Stimulated activated CD4-positive, alpha-beta T cell treated with anti-CD3 and anti-CD28 coated beads, TNF-alpha, amount 100 ng/mL, for 1 hour (primary cell): Measurements from ENCODE around the gene PDZRN3.

Experiments used
- DNase-seq, 3 donors: peaks; one replicate each; pipeline ENCODE4 v3.0.0-alpha.2; 2020; ENCODE audit warnings: low read depth in 3 of 3, low spot score in 1 of 3

The PDZRN3 gene

GRCh38 chr3:73558727-73559075 is 66.0 kb downstream of the PDZRN3 start:
- no peak for DNase-seq

DNA sequence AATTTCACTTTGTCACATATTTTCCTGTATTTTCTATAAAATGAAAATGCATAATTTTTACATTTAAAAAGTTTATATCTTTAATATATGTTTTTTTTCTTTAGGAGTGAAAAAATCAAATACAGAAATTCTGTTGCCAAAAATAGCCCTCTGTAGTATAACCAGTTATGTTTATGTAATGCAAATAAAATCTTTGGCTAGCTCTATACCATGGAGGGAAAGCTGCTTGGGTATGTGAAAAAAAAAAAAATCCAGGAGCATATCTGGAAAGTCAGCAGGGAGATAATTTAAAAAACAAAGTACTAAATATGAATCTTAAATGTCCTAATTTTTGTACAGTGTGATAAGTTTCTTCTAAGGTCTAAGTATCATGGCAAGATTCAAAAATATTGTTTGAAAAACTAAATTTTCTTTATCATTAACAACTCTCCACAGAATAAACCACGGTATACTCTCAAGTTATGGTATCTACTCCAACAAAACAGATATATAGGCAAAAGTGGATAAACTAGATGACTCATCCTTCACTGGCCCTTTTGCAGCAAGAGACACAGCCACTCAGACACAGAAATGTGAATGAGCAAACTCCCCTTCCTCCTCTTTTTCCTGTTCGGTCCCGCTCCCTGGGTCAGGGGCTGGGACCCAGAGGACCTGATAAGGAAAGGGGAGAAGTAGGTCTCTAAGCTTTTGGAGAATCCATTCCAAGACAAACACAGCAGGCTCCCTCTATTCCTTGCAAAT is 66.6 kb downstream of the PDZRN3 start:
- no peak for DNase-seq

- no peak for DNase-seq
Observed at GRCh38 chr3:73556520-73557372, 68.0 kb downstream of the PDZRN3 start.

GRCh38 chr3:73555076-73555475 is 69.7 kb downstream of the PDZRN3 start:
- no peak for DNase-seq

GRCh38 chr3:73552700-73553099 is 72.0 kb downstream of the PDZRN3 start:
- no peak for DNase-seq

DNA sequence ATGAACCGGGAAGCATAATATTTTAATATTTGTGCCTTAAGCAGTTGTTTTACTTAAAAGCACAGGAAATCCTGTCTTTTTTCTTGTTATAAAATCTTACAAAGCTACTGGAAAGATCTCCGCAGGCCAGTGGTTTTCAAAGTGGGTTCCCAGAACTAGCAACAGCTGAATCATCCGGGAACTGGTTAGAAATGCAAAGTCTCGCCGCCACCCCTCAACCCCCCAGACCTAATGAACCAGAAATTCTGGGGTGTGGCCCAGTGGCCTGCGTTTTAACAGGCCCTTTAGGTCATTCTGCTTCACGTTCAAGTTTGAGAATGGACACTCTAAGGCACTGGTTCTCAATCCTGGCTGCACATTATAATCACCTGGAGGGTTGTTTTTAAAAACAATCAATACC is 74.7 kb downstream of the PDZRN3 start:
- no peak for DNase-seq

GRCh38 chr3:73549051-73549600 is 75.6 kb downstream of the PDZRN3 start:
- no peak for DNase-seq

DNA sequence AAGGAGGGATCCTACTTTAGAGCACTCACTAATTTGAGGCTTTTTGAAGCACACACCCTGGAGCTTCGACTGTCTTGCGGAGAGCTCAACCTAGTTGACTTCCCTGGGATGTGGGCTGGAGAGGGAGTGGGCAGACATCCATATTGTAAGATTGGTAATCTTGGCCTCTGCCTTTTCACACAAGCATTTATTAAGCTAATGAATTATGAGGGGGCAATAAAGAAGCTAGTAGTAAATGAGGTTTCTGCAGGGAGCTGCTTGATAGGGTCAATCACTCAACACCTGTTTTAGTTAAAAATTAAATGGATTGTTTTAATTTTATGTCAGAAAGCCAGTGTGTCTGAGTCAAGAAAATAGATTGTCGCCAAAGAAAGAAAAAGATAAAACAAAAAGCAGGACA is 76.3 kb downstream of the PDZRN3 start:
- no peak for DNase-seq

DNA sequence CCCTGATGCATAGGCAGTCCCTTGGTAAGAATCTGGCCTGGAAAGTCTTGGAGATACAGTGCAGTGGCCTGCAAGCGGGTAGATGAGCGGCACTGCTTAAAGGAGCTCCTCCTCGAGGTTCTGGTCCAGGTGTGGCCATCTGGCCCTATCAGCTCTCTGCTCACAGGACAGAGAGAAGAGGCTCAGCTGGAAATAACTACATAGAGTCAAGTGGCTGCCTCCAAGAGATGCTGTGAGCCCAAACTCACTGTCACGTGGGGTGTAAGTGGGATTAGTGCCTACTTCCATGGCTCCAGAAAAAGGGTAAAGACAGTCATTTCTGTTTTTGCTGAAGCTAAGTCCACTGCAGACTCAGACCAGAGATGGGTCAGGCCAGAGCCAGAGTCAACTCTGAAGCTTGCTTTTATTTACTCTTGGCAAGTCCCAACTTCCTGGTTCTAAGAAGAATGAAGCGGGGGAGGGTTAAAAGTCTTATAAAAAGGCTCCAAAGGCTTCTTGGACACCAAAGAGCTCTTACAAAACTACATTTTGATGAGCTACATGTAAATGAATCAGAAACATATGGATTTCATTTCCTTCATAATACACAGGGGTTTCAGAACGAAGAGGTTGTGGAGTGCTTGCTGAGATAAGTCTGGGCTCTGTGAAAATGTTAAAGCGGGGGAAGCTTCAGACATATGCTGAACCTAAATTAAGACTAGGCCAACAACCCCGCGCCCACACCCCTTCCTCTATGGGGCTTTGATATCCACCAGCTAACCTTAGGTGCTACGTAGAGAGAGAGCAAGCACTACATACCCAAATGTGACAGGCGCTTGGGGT is 77.1 kb downstream of the PDZRN3 start:
- no peak for DNase-seq

GRCh38 chr3:73546961-73547360 is 77.8 kb downstream of the PDZRN3 start:
- no peak for DNase-seq

DNA sequence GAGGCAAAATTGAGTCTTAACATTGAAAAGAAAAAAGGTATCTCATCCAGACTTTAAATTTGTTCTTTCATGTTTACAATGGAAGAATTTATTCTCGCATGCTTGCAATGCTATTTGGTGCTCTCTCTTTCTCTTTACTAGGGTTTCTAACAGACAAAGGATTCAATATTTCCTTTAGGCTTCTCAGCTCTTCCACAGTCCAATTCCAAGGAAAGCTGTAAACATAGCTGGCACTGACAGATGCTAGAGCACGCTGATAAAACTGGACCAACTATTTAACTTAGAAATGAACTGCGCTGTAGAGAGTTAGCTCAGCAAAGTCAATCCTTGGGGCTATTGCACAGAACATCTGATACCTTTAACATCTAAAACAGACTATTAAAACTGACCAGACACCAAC is 81.3 kb downstream of the PDZRN3 start:
- DNase-seq, result no peak

- DNase-seq, result no peak
Observed at GRCh38 chr3:73542136-73542535, 82.6 kb downstream of the PDZRN3 start.

DNA sequence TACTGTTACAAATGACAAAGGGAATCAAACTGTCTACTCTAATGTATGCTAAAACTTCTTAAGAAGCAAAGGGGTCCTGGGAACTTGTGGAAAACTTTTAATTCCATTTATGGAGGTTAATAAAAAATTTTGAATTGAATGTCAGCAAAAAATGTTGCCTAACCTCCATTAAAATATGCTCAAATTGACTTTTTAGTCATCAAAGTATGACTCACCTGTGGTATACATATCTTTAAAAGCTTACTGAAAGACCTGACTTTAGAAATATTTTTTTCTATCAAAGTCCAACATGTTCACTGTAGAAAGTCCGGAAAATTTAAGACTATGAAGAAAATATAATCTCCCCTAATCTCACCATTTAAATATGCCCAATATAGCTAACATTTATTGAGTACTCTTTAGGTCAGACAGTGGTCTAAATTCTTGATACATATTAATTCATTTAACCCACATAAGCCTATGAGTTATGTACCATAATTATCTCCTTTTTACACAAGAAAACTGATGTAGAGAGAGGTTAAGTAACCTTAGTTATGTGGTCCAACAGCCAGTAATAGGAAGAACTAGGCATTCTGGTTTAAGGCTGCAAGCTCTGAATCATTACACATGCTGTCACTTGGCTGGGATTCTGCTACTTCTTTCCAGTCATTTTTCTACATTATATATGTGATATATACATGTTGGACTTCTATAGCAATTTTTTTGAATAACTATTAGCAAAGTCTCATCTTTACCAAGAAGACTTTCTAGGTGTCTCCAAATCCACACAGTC is 83.6 kb downstream of the PDZRN3 start:
- no peak for DNase-seq

DNA sequence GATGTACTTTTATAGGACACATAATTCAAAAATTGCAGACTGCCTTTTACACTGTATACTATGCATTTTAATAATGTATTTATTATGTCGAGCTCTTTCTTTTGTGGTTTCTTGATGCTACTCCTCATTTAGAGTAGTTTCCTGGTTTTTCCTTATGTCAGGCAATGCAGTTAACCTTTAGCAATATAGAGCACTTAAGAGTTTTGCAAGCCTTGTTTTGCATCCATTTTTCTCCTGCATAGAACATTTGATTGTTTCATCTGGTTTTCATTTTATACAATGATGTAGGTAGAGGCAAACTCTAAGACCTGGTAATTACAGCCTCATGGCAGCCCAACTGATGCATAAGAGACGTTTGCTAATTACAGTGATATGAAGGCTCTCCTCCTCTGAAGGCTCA is 86.3 kb downstream of the PDZRN3 start:
- DNase-seq, result no peak

DNA sequence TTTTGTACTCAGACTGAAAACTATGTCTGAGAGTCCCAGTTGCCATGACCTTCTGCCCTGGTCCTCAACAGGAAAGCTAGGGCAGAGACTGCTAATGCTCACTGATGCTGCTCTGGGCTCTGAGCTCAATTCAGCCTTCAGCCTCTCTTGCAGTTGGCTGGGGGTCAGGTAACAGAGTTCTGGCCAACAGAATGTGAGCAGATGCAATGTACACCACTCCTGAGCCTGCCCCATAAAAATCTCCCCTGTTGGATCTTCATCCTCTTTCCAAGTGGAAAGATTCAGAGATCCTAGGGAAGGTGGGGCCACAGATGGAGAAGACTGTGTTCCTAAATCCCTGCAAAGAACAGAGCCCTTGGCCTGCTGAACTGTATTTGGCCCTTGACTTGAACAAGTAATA is 87.8 kb downstream of the PDZRN3 start:
- DNase-seq, result no peak

DNA sequence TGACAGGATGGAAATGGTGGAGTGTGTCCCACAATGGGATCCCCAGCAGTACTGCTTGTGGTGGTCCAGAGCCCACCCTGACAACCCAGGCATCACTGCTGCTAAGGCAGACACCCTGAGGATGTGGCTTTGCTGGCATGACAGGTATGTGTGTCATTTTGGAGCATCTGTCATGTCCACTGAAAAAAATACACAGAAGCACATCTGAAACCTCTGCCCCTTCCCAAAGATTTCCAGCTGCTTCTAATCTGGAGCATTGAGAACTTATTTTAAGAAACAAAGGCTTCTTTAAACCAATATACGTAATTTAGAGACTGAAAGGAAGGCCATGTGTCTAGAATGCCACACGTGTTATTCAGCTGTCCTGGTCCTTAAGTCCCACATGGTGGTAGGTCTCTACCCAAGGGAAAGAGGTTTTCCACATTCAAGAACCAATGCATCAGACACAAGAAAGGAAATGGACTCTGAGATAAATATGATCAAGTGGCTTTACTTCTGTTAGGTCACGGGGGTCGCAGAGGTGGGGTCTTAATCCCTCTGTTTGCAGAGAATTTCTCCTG is 88.3 kb downstream of the PDZRN3 start:
- DNase-seq, result no peak

DNA sequence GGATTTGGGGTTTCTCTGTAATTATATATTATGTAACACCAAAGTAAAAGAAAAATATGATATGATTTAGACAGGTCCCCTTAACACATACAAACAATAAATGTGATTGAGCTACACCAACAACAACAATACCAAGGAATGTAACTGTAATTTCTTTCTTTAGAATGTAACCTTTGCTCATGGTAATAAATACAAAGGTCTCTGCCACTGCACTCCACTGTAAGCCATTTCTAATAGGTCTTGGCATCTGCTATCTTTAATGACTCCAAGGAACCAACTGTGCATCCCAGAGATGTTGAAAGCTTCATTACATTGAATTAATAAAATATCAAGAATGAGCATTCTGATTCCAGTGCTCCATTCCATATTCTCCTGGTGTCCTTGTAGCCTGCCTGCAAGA is 88.8 kb downstream of the PDZRN3 start:
- DNase-seq, result no peak

- DNase-seq, result no peak
Observed at GRCh38 chr3:73535137-73535536, 89.6 kb downstream of the PDZRN3 start.

DNA sequence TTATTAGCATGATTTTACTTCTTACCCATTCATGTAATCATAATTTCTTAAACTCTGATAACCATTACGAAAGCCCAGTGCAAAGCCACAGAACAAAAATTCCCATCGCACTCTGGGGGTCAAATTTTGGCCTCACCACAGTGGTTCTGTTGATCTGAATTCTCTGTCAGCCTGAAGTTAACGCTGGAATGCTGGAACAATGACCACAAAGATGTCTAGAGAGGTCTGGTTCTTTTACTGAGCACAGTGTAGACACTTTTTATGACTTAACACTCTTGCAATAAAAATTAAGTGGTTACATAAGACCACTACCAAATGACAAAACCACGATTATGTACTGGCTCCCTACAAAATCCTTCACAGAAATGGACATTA is 94.7 kb downstream of the PDZRN3 start:
- DNase-seq, result no peak

GRCh38 chr3:73529308-73530021 is 95.3 kb downstream of the PDZRN3 start:
- DNase-seq, result no peak
